HG03045 (cell line): ENCODE data around the gene PIK3C2B.
A peak's percentile ranks its signal among the peaks of the same experiment; 100 is the strongest.
"Not testable (repeated sequence)": the region's sequence is repeated elsewhere in the genome, so short reads cannot be mapped to it uniquely, and the experiment has no call there.

Experiments used
- ATAC-seq: cut with Tn5 transposase; IDR thresholded peaks from one replicate; pipeline ENCODE4 v1.9.1; 2021; ENCODE audit warnings: mild to moderate bottlenecking, moderate library complexity; ENCODE audit not compliant: unreplicated experiment

Gene PIK3C2B

GRCh38 chr1:204494281-204495077, at the start of gene PIK3C2B:
Gene PIK3C2B, minus strand, starts transcription at chr1:204494805. Its CDS starts 25,003 bp downstream, at chr1:204469802.
- ATAC-seq = peak; percentile 88

GRCh38 chr1:204544321-204544720, 49.7 kb upstream of the PIK3C2B start:
- no peak for ATAC-seq

- ATAC-seq = no peak
Observed at GRCh38 chr1:204541626-204542025, 47.0 kb upstream of the PIK3C2B start.

GRCh38 chr1:204532832-204533231, 38.2 kb upstream of the PIK3C2B start:
- ATAC-seq = no peak

- peak; percentile 74 for ATAC-seq
Observed at GRCh38 chr1:204530932-204531331, 36.3 kb upstream of the PIK3C2B start.

- no peak for ATAC-seq
Observed at GRCh38 chr1:204529371-204529895, 34.8 kb upstream of the PIK3C2B start.

- ATAC-seq = no peak
Observed at GRCh38 chr1:204528677-204529076, 34.1 kb upstream of the PIK3C2B start.

GRCh38 chr1:204528241-204528640, 33.6 kb upstream of the PIK3C2B start:
- no peak for ATAC-seq

GRCh38 chr1:204524986-204525385, 30.4 kb upstream of the PIK3C2B start:
- no peak for ATAC-seq

GRCh38 chr1:204523605-204524215, 29.1 kb upstream of the PIK3C2B start:
- no peak for ATAC-seq

GRCh38 chr1:204521941-204522521, 27.4 kb upstream of the PIK3C2B start:
- ATAC-seq = not testable (repeated sequence)

GRCh38 chr1:204520834-204521709, 26.5 kb upstream of the PIK3C2B start:
- peak; percentile 56 for ATAC-seq

- ATAC-seq = not testable (repeated sequence)
Observed at GRCh38 chr1:204517382-204517781, 22.8 kb upstream of the PIK3C2B start.

- peak; percentile 75 for ATAC-seq
Observed at GRCh38 chr1:204516180-204516879, 21.7 kb upstream of the PIK3C2B start, which contains the start of gene MDM4. Gene MDM4, plus strand, starts transcription at chr1:204516406. Its CDS starts 9,113 bp downstream, at chr1:204525519.

GRCh38 chr1:204514828-204515227, 20.2 kb upstream of the PIK3C2B start:
- ATAC-seq = no peak

GRCh38 chr1:204513117-204513716, 18.6 kb upstream of the PIK3C2B start:
- no peak for ATAC-seq

GRCh38 chr1:204511366-204511765, 16.8 kb upstream of the PIK3C2B start:
- no peak for ATAC-seq

- ATAC-seq = no peak
Observed at GRCh38 chr1:204509186-204509635, 14.6 kb upstream of the PIK3C2B start.

GRCh38 chr1:204507317-204508105, 12.9 kb upstream of the PIK3C2B start:
- ATAC-seq = no peak
